ENCODE results near the gene OR8S1. TPM values are rescaled to one million over a fixed set of nuclear protein-coding genes. Genes with fewer than 3 reads are reported as not detected.
"Not testable (repeated sequence)": the region's sequence is repeated elsewhere in the genome, so short reads cannot be mapped to it uniquely, and the experiment has no call there.

The OR8S1 gene
- total RNA-seq, 2 donors from 2014 or later, result not detected

GRCh38 chr12:48506836-48507235 lies 18.6 kb upstream of the OR8S1 start:
- not testable (repeated sequence) for H3K27me3 ChIP-seq (ENCODE audit: control insufficient read depth, insufficient read depth, low read length, poor library complexity, severe bottlenecking); H3K27ac Mint-ChIP-seq; H3K4me1 ChIP-seq (ENCODE audit: control insufficient read depth, insufficient read depth, low read length); H3K4me1 Mint-ChIP-seq; H3K27me3 Mint-ChIP-seq (ENCODE audit: insufficient read depth); H3K27ac ChIP-seq (ENCODE audit: low read depth, low read length); DNase-seq; H3K4me3 Mint-ChIP-seq; H3K9ac ChIP-seq (ENCODE audit: extremely low read depth, low read length, poor library complexity, severe bottlenecking); H3K36me3 Mint-ChIP-seq (ENCODE audit: low read depth); H3K4me3 ChIP-seq (ENCODE audit: low read length); H3K36me3 ChIP-seq (ENCODE audit: control insufficient read depth, insufficient read depth, low read length)
- peaks cover 24% of the 10 kb centered on the region for H3K9me3 ChIP-seq (ENCODE audit: control insufficient read depth, low read length)
- peaks cover 71% of the 10 kb centered on the region for H3K9me3 Mint-ChIP-seq
- WGBS, 2 experiments (ENCODE audit: insufficient coverage in 1 of 2, insufficient read length in 1 of 2), result 71 to 86% methylated on average over 2 of the region's 2 CpGs

- no peak overlapping the region for H3K4me3 Mint-ChIP-seq
- no peaks in the 10 kb centered on the region for H3K36me3 Mint-ChIP-seq (ENCODE audit: low read depth)
- H3K27me3 ChIP-seq (ENCODE audit: control insufficient read depth, insufficient read depth, low read length, poor library complexity, severe bottlenecking), result no peaks in the 10 kb centered on the region
- no peak overlapping the region for H3K27ac Mint-ChIP-seq
- peaks cover 24% of the 10 kb centered on the region for H3K9me3 ChIP-seq (ENCODE audit: control insufficient read depth, low read length)
- H3K27me3 Mint-ChIP-seq (ENCODE audit: insufficient read depth), result peaks cover 2% of the 10 kb centered on the region
- no peaks in the 10 kb centered on the region for H3K36me3 ChIP-seq (ENCODE audit: control insufficient read depth, insufficient read depth, low read length)
- no peak overlapping the region for H3K27ac ChIP-seq (ENCODE audit: low read depth, low read length)
- TF ChIP-seq CTCF (conservative IDR thresholded peaks at IDR 0.05), result no peak
- peaks cover 75% of the 10 kb centered on the region for H3K9me3 Mint-ChIP-seq
- DNase-seq, result no peak
- H3K9ac ChIP-seq (ENCODE audit: extremely low read depth, low read length, poor library complexity, severe bottlenecking), result no peak overlapping the region
- H3K4me1 Mint-ChIP-seq, result no peaks in the 10 kb centered on the region
- WGBS, 2 experiments (ENCODE audit: insufficient coverage in 1 of 2, insufficient read length in 1 of 2), result 60 to 74% methylated on average over 1 to 2 of the region's 2 CpGs
- no peak overlapping the region for H3K4me3 ChIP-seq (ENCODE audit: low read length)
- H3K4me1 ChIP-seq (ENCODE audit: control insufficient read depth, insufficient read depth, low read length), result no peaks in the 10 kb centered on the region
These were observed 16.4 kb upstream of the OR8S1 start for GRCh38 chr12:48508987-48509386.

- Mint-ChIP-seq H3K4me3 (no peak overlapping the region), H3K27me3 (ENCODE audit: insufficient read depth) (peaks cover 2% of the 10 kb centered on the region), H3K27ac (no peak overlapping the region), H3K9me3 (peaks cover 82% of the 10 kb centered on the region), H3K36me3 (ENCODE audit: low read depth) (no peaks in the 10 kb centered on the region), H3K4me1 (no peaks in the 10 kb centered on the region)
- DNase-seq, result no peak
- Histone ChIP-seq H3K4me1 (ENCODE audit: control insufficient read depth, insufficient read depth, low read length) (no peaks in the 10 kb centered on the region), H3K27ac (ENCODE audit: low read depth, low read length) (no peak overlapping the region), H3K9me3 (ENCODE audit: control insufficient read depth, low read length) (peaks cover 24% of the 10 kb centered on the region), H3K36me3 (ENCODE audit: control insufficient read depth, insufficient read depth, low read length) (no peaks in the 10 kb centered on the region), H3K4me3 (ENCODE audit: low read length) (no peak overlapping the region), H3K27me3 (ENCODE audit: control insufficient read depth, insufficient read depth, low read length, poor library complexity, severe bottlenecking) (no peaks in the 10 kb centered on the region), H3K9ac (ENCODE audit: extremely low read depth, low read length, poor library complexity, severe bottlenecking) (no peak overlapping the region)
- WGBS, 2 experiments (ENCODE audit: insufficient coverage in 1 of 2, insufficient read length in 1 of 2), result 40% methylated on average over 1 of the region's 1 CpG; no CpG with 5 or more reads in 1 of the 2 experiments
- TF ChIP-seq CTCF (conservative IDR thresholded peaks at IDR 0.05), result no peak
These were observed 15.3 kb upstream of the OR8S1 start for GRCh38 chr12:48510111-48510510.

GRCh38 chr12:48512855-48513254 lies 12.6 kb upstream of the OR8S1 start:
- no peaks in the 10 kb centered on the region for H3K27me3 Mint-ChIP-seq (ENCODE audit: insufficient read depth)
- no peaks in the 10 kb centered on the region for H3K4me1 ChIP-seq (ENCODE audit: control insufficient read depth, insufficient read depth, low read length)
- WGBS, 2 experiments (ENCODE audit: insufficient coverage in 1 of 2, insufficient read length in 1 of 2), result 40 to 45% methylated on average over 2 of the region's 2 CpGs
- TF ChIP-seq CTCF (conservative IDR thresholded peaks at IDR 0.05), result no peak
- H3K4me3 Mint-ChIP-seq, result no peak overlapping the region
- no peak overlapping the region for H3K27ac Mint-ChIP-seq
- peaks cover 24% of the 10 kb centered on the region for H3K9me3 ChIP-seq (ENCODE audit: control insufficient read depth, low read length)
- H3K9me3 Mint-ChIP-seq, result peaks cover 63% of the 10 kb centered on the region
- DNase-seq, result no peak
- H3K27ac ChIP-seq (ENCODE audit: low read depth, low read length), result no peak overlapping the region
- H3K4me1 Mint-ChIP-seq, result no peaks in the 10 kb centered on the region
- no peak overlapping the region for H3K9ac ChIP-seq (ENCODE audit: extremely low read depth, low read length, poor library complexity, severe bottlenecking)
- no peak overlapping the region for H3K4me3 ChIP-seq (ENCODE audit: low read length)
- no peaks in the 10 kb centered on the region for H3K36me3 Mint-ChIP-seq (ENCODE audit: low read depth)
- no peaks in the 10 kb centered on the region for H3K36me3 ChIP-seq (ENCODE audit: control insufficient read depth, insufficient read depth, low read length)
- no peaks in the 10 kb centered on the region for H3K27me3 ChIP-seq (ENCODE audit: control insufficient read depth, insufficient read depth, low read length, poor library complexity, severe bottlenecking)
